Activated naive CD4-positive, alpha-beta T cell (primary cell): ENCODE data around the gene COX20.
"Not testable (repeated sequence)": the region's sequence is repeated elsewhere in the genome, so short reads cannot be mapped to it uniquely, and the experiment has no call there.

Experiments used
- DNase-seq, 4 experiments: peaks; one replicate each; lab custom pipeline; 2025; lab: John Stamatoyannopoulos, UW

COX20 gene, protein sequence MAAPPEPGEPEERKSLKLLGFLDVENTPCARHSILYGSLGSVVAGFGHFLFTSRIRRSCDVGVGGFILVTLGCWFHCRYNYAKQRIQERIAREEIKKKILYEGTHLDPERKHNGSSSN

GRCh38 chr1:244835276-244836134, at the start of gene COX20:
COX20 (plus strand) TSS chr1:244835658; CDS start chr1:244835715, 57 bp downstream.
- DNase-seq, result peak; percentile 91 to 96 (median 92)

GRCh38 chr1:244788493-244789275, 46.8 kb upstream of the COX20 start:
- no peak for DNase-seq

- no peak for DNase-seq
These were observed 46.2 kb upstream of the COX20 start for GRCh38 chr1:244789276-244789580.

DNA sequence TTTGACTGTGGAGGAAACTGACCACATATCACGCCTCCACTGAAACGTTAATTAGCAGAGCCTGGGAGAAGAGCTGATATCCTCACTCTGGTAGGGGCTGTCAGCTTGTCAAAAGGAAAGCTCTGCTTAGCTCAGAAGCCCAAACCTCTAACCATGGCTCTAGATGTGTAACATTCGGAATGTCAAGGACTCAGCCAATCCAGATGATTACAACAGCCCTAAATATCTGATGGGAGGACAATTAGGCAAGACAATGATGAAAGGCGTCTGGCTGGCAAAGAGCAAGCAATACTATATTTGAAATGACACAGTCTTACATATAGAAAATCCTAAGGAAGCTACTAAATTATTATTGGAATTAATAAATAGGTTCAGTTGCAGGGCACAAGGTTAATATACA, 45.7 kb upstream of the COX20 start:
- DNase-seq, result no peak

DNA sequence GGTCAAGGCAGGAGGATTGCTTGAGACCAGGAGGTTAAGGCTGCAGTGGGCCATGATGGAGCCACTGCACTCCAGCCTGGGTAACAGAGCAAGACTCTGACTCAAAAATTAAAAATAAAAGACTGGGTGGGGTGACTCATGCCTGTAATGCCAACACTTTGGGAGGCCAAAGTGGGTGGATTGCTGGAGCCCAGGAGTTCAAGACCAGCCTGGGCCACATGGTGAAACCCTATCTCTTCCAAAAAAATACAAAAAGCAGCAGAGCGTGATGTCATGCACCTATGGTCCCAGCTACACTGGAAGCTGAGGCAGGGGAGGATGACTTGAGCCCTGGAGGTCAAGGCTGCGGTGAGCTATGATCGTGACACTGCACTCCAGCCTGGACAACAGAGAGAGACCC, 44.4 kb upstream of the COX20 start:
- no peak for DNase-seq

DNA sequence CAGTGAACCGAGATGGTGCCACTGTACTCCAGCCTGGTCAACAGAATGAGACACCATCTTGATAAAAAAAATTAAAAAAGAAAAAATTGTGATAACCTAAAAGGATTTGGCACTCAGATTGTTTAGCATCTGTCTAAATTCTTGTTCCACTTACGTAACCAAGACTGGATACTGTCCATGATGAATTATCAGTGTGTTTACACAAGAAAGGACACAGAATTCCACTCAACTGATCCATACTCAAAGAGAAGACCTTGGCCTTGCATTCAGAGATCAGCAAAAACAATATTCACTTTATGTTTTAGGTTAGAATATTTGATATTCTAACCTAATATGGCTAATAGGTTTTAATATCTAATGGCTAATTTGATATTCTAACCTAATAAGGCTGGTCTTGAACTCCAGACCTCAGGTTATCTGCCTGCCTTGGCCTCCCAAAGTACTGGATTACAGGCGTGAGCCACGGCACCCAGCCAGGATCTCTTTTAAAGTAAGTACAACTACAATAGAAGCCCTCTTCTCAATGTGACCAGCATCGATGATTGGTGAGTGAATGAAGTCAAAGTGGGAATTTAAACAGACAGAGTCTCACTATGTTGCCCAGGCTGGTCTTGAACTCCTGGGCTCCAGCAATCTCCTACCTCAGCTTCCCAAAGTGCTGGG, 43.1 kb upstream of the COX20 start:
- no peak for DNase-seq

GRCh38 chr1:244794071-244794470, 41.4 kb upstream of the COX20 start:
- no peak for DNase-seq

DNA sequence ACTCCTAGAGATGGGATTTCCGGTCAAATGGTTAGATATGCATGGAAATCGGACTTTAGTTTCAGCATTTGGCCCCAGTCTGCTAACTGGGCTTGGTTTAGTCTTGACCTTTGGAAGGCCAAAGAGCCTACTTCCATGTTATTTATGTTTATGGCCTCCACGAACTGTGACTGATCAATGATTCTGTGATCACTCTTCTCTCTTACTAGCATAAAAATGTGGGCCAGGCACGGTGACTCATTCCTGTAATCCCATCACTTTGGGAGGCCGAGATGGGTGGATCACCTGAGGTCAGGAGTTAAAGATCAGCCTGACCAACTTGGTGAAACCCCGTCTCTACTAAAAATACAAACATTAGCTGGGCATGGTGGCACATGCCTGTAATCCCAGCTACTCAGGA, 40.9 kb upstream of the COX20 start:
- not testable (repeated sequence) for DNase-seq

DNA sequence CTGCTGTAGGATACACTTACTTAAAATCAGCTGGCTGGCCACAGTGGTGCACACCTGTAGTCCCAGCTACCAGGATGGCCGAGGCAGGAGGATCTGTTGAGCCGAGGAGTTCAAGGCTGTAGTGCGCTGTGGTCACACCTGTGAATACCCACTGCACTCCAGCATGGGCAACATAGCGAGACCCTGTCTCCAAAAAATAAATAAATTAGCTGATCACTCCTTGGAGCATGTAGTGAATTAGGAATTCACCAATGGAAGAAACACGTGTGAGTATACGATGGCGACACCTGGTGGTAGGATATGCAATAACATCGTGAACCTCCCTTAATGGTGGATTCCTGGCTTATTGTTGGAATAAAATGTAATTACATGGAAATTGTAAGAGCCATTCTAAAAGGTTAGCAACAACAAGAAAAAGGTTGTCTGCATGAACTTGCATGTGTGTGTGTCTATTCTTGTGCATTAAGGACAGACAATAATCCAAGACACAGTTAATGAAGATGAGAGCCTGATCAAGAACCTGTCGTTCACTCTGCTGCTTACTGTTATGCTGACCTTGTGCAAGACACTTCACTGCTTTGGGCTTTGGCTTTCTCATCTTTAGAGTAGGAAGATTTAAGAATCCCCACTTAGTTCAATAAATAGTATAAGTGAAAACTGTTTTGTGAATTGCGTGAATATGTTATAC, 38.6 kb upstream of the COX20 start:
- DNase-seq, result peak in 2 of 4 experiments; percentile 8 to 16

DNA sequence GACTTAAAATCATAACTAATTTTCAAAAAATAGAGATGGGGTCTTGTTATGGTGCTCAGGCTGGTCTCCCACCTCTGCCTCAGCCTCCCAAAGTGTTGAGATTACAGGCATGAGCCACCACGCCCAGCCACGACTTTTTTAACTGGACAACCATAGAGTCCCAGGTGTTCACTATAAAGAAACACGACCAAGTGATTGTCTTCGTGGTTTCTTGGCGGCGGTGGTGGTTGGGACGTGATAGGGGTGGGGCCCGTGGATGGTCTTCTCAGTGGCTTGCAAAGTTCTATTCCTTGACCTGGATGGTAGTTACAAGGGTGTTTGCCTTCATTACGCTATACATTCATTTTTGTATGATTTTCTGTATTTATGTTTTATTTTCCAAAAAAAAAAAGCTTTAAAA, 34.6 kb upstream of the COX20 start:
- no peak for DNase-seq

GRCh38 chr1:244801246-244801645, 34.2 kb upstream of the COX20 start:
- DNase-seq, result peak in 3 of 4 experiments; percentile 5 to 28 (median 7)

GRCh38 chr1:244802041-244802440, 33.4 kb upstream of the COX20 start:
- no peak for DNase-seq

DNA sequence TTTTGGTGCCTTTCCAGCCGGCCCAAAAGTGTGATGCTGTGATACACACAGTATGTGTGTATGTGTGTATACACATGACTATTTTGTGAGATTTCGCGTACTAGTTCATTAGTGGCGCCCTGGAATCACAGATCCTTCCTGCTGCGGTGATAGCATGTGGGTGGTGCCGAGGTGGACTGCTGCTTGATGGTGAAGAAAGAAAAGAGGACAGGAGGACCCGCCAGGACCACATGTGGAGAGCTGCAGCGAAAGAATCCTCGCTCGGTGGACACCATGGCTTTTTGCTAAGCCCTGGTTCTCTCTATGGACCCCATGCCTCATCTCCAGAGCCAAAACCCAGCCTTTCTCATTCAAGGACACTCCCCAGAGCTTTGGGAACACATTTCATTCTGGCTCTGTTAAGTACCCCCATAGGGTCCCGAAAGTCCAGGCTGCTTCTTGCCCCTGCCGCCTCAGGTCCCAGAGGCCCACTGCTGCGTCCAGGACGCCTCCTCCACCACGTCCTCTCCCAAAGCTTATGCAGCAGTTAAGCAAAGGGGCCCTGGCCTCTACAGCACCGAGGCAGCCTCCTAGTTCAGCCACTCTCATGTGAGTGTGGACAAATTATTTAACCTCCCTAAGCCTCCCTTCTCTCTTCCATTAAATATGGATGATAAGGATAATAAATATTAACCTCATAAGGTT, 32.8 kb upstream of the COX20 start:
- no peak for DNase-seq

- no peak for DNase-seq
These were observed 30.6 kb upstream of the COX20 start for GRCh38 chr1:244804841-244805240.

- no peak for DNase-seq
These were observed 28.3 kb upstream of the COX20 start for GRCh38 chr1:244807138-244807537.

DNA sequence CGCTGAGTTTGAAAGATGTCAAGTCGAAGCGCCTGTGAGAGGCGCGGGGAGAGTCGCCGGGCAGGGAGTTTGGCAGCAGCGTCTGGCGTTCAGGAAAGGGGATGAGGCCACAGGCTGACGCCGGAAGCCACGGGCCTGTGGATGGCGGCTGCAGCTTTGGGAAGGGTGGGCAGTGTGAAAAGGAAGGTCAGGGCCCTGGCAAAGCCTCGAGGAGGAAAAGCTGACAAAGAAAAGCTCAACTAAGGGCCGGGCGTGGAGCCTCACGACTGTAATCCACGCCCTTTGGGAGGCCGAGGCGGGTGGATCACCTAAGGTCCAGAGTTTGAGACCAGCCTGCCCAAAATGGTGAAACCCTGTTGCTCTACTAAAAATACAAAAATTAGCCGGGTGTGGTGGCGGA, 25.2 kb upstream of the COX20 start:
- DNase-seq, result no peak

- DNase-seq, result no peak
These were observed 22.1 kb upstream of the COX20 start for GRCh38 chr1:244813327-244813726.

DNA sequence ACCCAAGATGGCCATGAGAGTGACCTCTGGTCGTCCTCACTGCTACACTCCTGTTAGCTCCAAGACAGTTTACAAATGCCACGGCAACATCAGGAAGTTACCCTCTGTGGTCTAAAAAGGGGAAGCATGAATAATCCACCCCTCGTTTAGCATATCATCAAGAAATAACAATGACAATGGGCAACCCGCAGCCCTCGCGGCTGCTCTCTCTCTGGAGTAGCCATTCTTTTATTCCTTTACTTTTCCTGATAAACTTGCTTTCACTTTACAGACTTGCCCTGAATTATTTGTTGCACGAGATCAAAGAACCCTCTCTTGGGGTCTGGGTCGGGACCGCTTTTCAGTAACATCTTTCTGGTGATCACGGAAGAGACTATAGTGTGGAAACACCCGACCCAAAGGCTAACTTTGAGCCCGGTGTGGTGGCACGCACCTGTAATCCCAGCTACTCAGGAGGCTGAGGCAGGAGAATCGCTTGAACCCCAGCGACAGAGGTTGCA, 19.8 kb upstream of the COX20 start:
- no peak for DNase-seq

DNA sequence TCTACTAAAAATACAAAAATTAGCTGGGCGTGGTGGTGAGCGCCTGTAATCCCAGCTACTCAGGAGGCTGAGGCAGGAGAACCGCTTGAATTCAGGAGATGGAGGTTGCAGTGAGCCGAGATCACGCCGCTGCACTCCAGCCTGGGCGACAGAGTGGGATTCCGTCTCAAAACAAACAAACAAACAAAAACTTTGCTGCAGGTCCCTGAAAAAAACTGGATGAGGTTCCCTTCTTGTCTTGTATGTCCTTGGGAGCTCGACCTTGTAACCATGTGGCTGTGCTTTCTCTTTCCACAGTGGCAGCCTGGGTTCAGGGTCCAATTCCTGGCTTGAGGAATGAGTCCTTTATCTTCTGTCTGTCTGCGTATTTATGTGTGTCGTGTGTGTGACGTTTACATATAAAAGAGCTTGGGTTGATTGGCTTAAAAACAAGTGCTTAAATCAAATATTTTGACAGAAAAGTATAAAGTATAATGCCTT, 18.0 kb upstream of the COX20 start:
- no peak for DNase-seq

- DNase-seq, result no peak
These were observed 15.3 kb upstream of the COX20 start for GRCh38 chr1:244820131-244820530.

GRCh38 chr1:244821134-244821533, 14.3 kb upstream of the COX20 start:
- no peak for DNase-seq
